CD4-positive, alpha-beta T cell treated with Interleukin-12 subunit alpha and Interleukin-12 subunit beta, for 1 hour (primary cell): ENCODE results near the gene FGF7.
"Not testable (repeated sequence)": the region's sequence is repeated elsewhere in the genome, so short reads cannot be mapped to it uniquely, and the experiment has no call there.

ENCODE experiments used
- DNase-seq: peaks from one replicate; pipeline ENCODE4 v3.0.0-alpha.2; 2020

FGF7 gene

GRCh38 chr15:49495993-49496753 lies 73.1 kb downstream of the FGF7 start:
- DNase-seq: no peak

DNA sequence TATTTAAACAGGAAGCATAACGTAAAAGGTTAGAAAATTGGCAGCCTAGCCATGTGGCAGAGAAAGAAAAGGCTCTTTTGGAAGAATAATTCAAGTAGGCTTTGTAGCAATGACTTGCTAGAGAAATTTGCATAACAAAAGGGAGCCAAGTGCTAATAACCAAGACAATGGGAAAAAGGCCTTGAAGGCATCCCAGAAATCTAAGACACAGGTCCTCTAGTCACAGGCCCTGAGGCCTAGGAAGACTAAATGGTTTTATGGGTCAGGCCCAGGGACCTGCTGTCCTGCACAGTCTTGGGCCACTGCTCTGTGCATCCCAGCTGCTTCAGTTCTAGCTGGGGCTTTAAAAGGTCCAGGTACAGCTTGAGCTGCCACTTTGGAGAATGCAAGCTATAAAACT lies 78.5 kb downstream of the FGF7 start:
- no peak for DNase-seq

GRCh38 chr15:49506341-49506740 lies 83.3 kb downstream of the FGF7 start:
- DNase-seq: no peak

- no peak for DNase-seq
These were observed 84.2 kb downstream of the FGF7 start for GRCh38 chr15:49507261-49507660.

DNA sequence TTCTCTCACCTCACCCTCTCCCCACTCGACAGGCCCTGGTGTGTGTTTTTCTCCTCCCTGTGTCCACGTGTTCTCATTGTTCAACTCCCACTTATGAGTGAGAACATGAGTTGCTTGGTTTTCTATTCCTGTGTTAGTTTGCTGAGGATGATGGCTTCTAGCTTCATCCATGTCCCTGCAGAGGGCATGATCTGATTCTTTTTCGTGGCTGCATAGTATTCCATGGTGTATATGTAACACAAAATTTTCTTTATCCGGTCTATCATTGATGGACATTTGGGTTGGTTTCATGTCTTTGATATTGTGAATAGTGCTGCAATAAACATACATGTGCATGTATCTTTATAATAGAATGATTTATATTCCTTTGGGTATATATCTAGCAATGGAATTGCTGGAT lies 89.7 kb downstream of the FGF7 start:
- not testable (repeated sequence) for DNase-seq

- no peak for DNase-seq
These were observed 98.8 kb downstream of the FGF7 start for GRCh38 chr15:49521802-49522201.

DNA sequence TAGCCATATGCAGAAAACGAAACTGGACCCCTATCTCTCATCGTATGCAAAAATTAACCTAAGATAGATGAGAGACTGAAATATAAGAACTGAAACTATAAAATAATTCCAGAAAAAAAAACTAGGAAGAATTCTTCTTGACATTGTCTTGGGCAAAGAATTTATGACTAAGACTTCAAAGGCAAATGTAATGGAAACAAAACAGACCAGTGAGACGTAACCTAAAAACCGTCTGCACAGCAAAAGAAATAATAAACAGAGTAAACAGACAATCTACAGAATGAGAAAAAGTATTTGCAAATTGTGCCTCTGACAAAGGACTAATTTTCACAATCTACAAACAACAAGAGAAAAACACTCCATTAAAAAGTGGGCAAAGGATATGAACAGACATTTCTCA lies 105.2 kb downstream of the FGF7 start:
- DNase-seq: no peak

DNA sequence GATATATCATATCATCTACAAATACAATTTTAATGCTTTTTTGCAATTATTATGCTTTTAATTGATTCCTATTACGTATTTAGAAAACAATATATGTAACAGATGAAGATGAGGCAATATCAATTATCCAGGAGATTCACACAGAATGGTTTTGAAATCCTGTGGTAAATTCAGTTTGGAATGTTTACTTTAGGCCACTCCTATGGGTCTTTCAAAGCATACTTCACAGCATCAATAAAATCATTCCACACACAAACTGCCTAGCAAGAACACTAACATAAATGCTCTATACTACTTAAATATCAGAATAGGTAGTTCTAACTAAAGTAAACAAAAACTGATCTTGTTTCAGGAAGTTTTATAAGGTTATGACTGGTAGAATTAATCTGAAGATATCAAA lies 107.0 kb downstream of the FGF7 start:
- DNase-seq: no peak
